OCI-LY7 (cell line): ENCODE data around the gene TRMT11. TPM values are rescaled to one million over a fixed set of nuclear protein-coding genes. Genes with fewer than 3 reads are reported as not detected.

Experiments used
- BruUV-seq: library from RNA; stranded (reverse); fragments of 400-500 nt; replicated peaks from 2 replicates; lab custom pipeline; 2021; lab: Mats Ljungman, UMichigan
- CTCF ChIA-PET: fragments of 300-600 bp; sonication (Branson Sonifier 250); formaldehyde crosslinking; loops from one replicate; lab custom pipeline; 2022; ENCODE audit warnings: antibody characterized with exemption; ENCODE audit not compliant: unreplicated experiment; lab: Charles Lee
- POLR2A ChIA-PET: fragments of 300-600 bp; sonication (Branson Sonifier 250); formaldehyde crosslinking; loops from one replicate; lab custom pipeline; 2022; ENCODE audit warnings: antibody characterized with exemption; lab: Charles Lee
- DNase-seq: peaks from one replicate; pipeline ENCODE4 v3.0.0-alpha.2; 2015; ENCODE audit warnings: low spot score
- H2AFZ ChIP-seq: fragments of 200-600 bp; sonication (generic), shearing (Covaris generic); 2 replicates; pipeline ENCODE4 v1.6.1; 2014; ENCODE audit warnings: mild to moderate bottlenecking, antibody characterized with exemption, low read length, moderate library complexity
- H3K27ac ChIP-seq: fragments of 200-600 bp; sonication (generic); 2 replicates; pipeline ENCODE4 v1.5.1; 2014; ENCODE audit warnings: mixed run types, low read depth, mild to moderate bottlenecking, moderate library complexity, low read length, inconsistent platforms; ENCODE audit not compliant: poor library complexity, severe bottlenecking
- H3K36me3 ChIP-seq: fragments of 200-600 bp; sonication (generic); 2 replicates; pipeline ENCODE4 v1.6.1; 2014; ENCODE audit warnings: mild to moderate bottlenecking, antibody characterized with exemption, low read length, moderate library complexity, mixed read lengths; ENCODE audit not compliant: insufficient read depth
- H3K4me1 ChIP-seq: fragments of 200-600 bp; sonication (generic); 2 replicates; pipeline ENCODE4 v1.5.1; 2014; ENCODE audit warnings: mild to moderate bottlenecking, low read length; ENCODE audit not compliant: insufficient read depth, poor library complexity, severe bottlenecking
- H3K4me2 ChIP-seq: fragments of 200-600 bp; sonication (generic); 2 replicates; pipeline ENCODE4 v1.6.1; 2014; ENCODE audit warnings: mild to moderate bottlenecking, low read length
- H3K4me3 ChIP-seq: fragments of 200-600 bp; sonication (generic); 2 replicates; pipeline ENCODE4 v1.5.1; 2014; ENCODE audit warnings: mild to moderate bottlenecking, low read depth, low read length; ENCODE audit not compliant: poor library complexity, severe bottlenecking
- H3K79me2 ChIP-seq: fragments of 200-600 bp; sonication (generic); 2 replicates; pipeline ENCODE4 v1.6.1; 2016; ENCODE audit warnings: low read depth, mild to moderate bottlenecking, low read length, moderate library complexity, mixed read lengths; ENCODE audit not compliant: insufficient read depth
- H3K9me2 ChIP-seq: fragments of 200-600 bp; sonication (generic); 2 replicates; pipeline ENCODE4 v1.6.1; 2016; ENCODE audit warnings: mild to moderate bottlenecking, low read length, mixed read lengths; ENCODE audit not compliant: insufficient read depth
- H3K9me3 ChIP-seq: fragments of 200-600 bp; sonication (generic); 2 replicates; pipeline ENCODE4 v1.6.1; 2014; ENCODE audit warnings: mild to moderate bottlenecking, mixed run types, low read length, mixed read lengths
- H4K20me1 ChIP-seq: fragments of 200-600 bp; sonication (generic); 2 replicates; pipeline ENCODE4 v1.6.1; 2014; ENCODE audit warnings: mild to moderate bottlenecking, antibody characterized with exemption, low read length, moderate library complexity, mixed read lengths; ENCODE audit not compliant: insufficient read depth
- CTCF ChIP-seq: fragments of 200-600 bp; sonication (generic); conservative IDR thresholded peaks from 2 replicates; pipeline ENCODE4 v1.5.1; 2014; ENCODE audit warnings: mild to moderate bottlenecking, antibody characterized with exemption, low read length, moderate library complexity, mixed read lengths
- EZH2phosphoT487 ChIP-seq: fragments of 200-600 bp; sonication (generic); IDR thresholded peaks from 2 replicates; pipeline ENCODE4 v1.6.1; 2018; ENCODE audit warnings: low read depth, borderline replicate concordance, mild to moderate bottlenecking, mixed run types, antibody characterized with exemption, low read length, moderate library complexity, mixed read lengths
- intact Hi-C: fragments of 100-400 bp; cut with micrococcal nuclease; formaldehyde crosslinking; loops from one replicate; pipeline ENCODE4 v1.10.0; 2022; ENCODE audit not compliant: unreplicated experiment
- total RNA-seq, 2 experiments: library from RNA; depleted of rRNA in 1 of 2; stranded (reverse); fragments of >200 nt in 1 of 2; shearing (Covaris generic) in 1 of 2; gene quantifications; 2 replicates each; pipeline ENCODE4 v1.2.3, GENCODE V29; 2014 to 2022

Gene TRMT11
- total RNA-seq, 2 experiments from 2014 or later: 32.9 to 46.8 TPM

GRCh38 chr6:126027601-126028000 is 41.3 kb downstream of the TRMT11 start:
- no peak overlapping the region for H3K27ac ChIP-seq
- no TSS peak for BruUV-seq
- POLR2A ChIA-PET: interaction anchor here (0.6 to 0.7 kb wide), 2 partner anchors 14 to 509 kb away, joined by 3 read pairs; no protein-coding TSS in a partner anchor

DNA sequence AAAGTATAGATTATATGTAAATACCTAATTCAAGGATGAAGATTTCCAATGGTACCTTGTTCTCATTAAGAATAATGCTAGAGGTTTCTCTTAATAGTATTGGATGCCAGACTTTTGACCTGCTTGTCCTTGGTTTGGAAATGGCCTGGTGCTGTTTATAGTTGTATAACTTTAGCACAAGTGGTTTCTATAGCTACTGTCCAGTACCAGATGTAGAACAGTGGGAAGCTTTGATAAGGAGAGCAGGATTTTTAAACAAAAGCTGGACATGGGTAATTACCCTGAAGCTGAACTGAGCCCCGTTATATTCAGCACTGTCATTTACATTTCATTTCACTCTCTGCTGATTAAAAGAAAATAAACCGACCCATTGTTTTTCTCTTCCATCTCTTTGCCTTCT is 43.7 kb downstream of the TRMT11 start:
- H3K4me3 ChIP-seq: no peak overlapping the region
- no peaks in the 10 kb centered on the region for H3K4me1 ChIP-seq
- ChIA-PET POLR2A (interaction anchor here (0.7 kb wide), 1 partner anchor 1577 kb away, joined by 3 read pairs; no protein-coding TSS in a partner anchor), CTCF (no interaction called here)
- no peak overlapping the region for H3K27ac ChIP-seq
- no TSS peak for BruUV-seq
- intact Hi-C loops: no loop called here
- no peaks in the 10 kb centered on the region for H3K79me2 ChIP-seq
- H2AFZ ChIP-seq: no peak overlapping the region
- no peaks in the 10 kb centered on the region for H4K20me1 ChIP-seq
- peaks cover 52% of the 10 kb centered on the region for H3K36me3 ChIP-seq
- H3K9me2 ChIP-seq: no peaks in the 10 kb centered on the region
- no peak overlapping the region for H3K4me2 ChIP-seq
- TF ChIP-seq EZH2phosphoT487 (no peak), CTCF (no peak)
- H3K9me3 ChIP-seq: no peaks in the 10 kb centered on the region
- no peak for DNase-seq

More at GRCh38 chr6:126027601-126028000, 41.3 kb downstream of the TRMT11 start:
- CTCF ChIA-PET: no interaction called here
- DNase-seq: no peak
- intact Hi-C loops: no loop called here
- no peak overlapping the region for H3K4me2 ChIP-seq
- H3K36me3 ChIP-seq: peaks cover 64% of the 10 kb centered on the region
- no peaks in the 10 kb centered on the region for H3K4me1 ChIP-seq
- H3K9me2 ChIP-seq: no peaks in the 10 kb centered on the region
- H3K79me2 ChIP-seq: no peaks in the 10 kb centered on the region
- TF ChIP-seq CTCF (no peak), EZH2phosphoT487 (no peak)
- no peaks in the 10 kb centered on the region for H4K20me1 ChIP-seq
- no peaks in the 10 kb centered on the region for H3K9me3 ChIP-seq
- H3K4me3 ChIP-seq: no peak overlapping the region
- H2AFZ ChIP-seq: no peak overlapping the region

DNA sequence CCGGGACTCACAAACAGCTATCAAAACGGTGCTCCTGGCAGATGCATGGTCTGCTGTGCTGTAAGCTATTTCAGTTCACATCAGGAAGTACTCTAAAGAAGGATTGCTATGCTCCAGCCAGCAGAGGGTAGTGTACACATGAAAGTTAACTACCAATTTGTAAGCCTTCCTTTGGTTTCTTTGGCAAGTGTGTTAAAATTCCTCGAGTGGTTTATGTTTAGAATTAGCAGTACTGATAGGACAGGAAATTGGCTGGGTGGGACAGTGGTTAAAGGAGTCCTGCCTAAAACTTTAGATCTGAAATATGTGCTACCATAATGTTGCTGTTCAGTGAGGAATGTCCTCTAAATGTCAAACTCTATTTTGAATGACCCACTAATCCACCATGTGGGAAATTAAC is 47.4 kb downstream of the TRMT11 start:
- intact Hi-C loops: no loop called here
- Histone ChIP-seq H3K4me1 (no peaks in the 10 kb centered on the region), H3K27ac (no peak overlapping the region), H3K36me3 (peaks cover 38% of the 10 kb centered on the region), H3K4me2 (no peak overlapping the region), H3K9me2 (no peaks in the 10 kb centered on the region), H4K20me1 (no peaks in the 10 kb centered on the region), H3K4me3 (no peak overlapping the region), H3K9me3 (no peaks in the 10 kb centered on the region), H2AFZ (no peak overlapping the region), H3K79me2 (no peaks in the 10 kb centered on the region)
- POLR2A ChIA-PET: no interaction called here
- peak; percentile 18 for DNase-seq
- CTCF ChIA-PET: no interaction called here
- no TSS peak for BruUV-seq
- TF ChIP-seq EZH2phosphoT487 (no peak), CTCF (peak; percentile 68)
